NCI-H345 treated with DMSO at 0.1 percent for 48 hours (cell line): ENCODE data around the gene AMER3.

ENCODE experiments used
- DNase-seq: peaks from one replicate; lab custom pipeline; 2025; ENCODE audit not compliant: unreplicated experiment; lab: John Stamatoyannopoulos, UW

The AMER3 gene

DNA sequence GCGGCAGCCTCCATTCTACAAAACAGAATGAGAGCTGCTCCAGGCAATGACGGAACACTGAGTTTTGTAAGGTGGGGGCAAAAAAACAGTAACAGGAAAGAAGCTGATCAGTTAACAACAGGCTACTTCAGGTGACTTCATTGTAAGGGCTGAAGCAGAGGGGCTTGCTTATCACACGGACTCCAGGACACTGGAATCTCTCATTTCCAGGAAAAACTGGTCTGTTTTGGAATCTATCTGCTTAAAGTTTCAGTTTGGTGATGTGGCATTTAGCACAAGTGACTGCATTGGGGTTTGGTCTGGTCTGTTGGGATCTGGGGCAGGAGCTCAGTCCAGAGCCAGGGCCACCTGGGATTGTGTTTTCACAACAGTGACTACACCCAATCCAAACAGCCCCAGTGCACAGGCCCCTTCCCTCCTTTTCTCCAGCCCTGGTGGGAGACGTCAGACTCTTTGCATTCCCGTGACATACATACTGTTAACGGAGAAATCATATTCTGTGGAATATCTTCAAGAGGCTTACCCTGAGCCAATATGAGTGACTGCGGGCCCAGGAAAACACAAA is 14.1 kb downstream of the AMER3 start:
- no peak for DNase-seq

DNA sequence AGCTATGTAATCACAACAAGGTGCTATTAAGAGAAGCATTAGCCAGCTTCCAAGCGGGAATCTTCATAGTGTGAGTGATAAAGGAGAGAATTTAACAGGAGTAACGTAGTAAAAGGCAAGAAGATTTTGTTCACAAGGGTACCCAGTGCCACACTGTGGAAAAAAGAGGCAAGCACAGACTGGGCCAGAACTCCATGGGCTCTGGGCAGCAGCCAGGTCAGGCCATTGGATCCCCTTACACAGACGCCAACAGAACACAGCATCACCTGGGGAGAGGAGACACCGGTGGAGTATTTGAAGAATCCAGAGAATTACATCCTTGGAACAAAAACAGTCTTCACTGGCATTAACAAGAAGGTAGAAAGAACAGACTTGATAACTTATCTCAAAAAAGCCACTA is 21.2 kb downstream of the AMER3 start:
- no peak for DNase-seq

DNA sequence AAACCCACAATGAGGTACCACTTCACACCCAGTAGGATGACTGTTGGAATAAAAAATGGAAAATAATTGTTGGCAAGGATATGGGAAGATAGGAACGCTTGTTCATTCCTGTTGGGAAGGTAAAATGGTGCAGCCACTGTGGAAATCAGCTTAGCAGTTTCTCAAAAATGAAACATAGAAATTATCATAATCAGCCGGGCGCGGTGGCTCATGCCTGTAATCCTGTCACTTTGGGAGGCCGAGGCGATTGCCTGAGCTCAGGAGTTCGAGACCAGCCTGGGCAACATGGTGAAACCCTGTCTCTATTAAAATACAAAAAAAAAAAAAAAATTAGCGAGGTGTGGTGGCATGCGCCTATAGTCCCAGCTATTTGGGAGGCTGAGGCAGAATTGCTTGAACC is 23.4 kb downstream of the AMER3 start:
- DNase-seq: no peak

DNA sequence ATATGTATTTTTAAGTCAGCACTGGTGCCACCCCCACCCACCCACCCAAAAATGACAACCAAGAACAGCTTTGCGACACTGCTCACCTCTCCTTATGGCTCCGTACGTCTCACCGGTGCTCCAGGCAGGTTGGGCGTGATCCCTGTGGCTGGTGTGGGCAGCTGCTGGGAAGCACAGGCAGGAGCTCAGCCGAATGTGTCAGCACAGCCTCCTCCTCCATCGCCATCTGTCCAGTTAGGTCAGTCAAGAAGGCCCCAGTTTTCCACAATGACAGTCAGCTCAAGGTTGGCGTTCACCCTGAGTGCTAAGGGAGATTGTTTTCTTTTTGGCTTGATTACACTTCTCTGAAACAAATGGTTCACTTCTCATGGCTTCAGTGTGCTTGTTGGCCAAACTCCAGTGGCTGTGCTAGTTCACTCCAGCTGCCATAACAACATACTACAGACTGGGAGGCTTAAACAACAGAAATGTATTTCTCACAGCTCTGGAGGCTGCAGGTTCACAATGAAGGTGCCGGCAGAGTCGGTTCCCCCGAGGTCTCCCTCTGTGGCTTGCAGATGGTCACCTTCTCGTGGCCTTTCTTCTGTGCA is 30.2 kb downstream of the AMER3 start:
- no peak for DNase-seq

DNA sequence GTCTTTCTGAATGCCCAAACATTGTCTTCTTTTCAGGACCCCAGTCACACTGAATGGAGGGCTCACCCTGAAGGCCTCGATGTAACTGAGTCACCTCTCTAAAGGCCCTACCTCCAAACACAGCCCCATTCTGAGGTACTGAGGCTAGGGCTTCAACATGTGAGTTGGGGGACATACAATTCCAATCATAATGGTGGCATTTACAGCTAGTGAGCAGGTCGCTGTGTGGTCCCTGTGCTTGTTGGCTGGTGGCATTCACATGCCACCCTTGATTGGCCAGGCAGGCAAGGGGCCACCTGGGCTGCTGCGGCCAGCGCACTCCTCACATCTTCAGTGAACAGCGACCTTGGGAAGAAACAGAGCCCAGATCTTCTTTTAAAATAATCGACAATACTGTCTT is 30.7 kb downstream of the AMER3 start:
- DNase-seq: no peak

DNA sequence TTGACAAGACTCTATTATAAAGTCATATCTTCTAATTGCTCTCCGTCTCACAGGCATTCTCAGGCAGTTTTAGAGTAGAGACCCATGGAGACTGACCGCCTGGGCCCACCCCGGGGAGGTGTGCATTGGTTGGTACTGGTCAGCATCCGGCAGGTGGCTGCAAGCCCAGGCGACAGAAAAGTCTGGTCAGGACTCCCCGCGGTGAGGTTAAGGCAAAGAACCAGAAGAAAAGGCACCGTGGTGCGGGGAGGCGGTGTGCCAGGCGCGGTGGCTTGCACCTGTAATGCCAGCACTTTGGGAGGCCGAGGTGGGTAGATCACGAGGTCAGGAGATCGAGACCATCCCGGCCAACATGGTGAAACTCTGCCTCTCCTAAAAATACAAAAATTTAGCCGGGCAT is 32.5 kb downstream of the AMER3 start:
- no peak for DNase-seq

DNA sequence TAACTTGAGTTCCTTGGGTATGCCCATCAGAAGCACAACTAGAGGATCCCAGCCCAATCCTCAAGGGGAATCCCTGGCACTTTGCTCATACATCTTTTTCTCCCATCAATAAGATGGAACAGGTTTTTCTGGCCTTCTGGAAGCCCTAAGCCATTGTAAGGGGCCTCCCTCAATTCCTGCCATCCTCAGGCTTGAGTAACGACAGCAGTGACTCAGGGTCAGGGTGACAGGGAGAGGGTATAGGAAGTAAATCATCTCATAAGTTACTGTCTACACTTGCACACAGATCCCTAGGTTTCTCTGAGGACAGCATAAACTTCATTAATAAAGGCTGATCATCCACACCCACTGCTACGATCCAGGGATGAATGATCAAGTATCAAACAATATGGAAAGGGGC is 35.0 kb downstream of the AMER3 start:
- DNase-seq: no peak

DNA sequence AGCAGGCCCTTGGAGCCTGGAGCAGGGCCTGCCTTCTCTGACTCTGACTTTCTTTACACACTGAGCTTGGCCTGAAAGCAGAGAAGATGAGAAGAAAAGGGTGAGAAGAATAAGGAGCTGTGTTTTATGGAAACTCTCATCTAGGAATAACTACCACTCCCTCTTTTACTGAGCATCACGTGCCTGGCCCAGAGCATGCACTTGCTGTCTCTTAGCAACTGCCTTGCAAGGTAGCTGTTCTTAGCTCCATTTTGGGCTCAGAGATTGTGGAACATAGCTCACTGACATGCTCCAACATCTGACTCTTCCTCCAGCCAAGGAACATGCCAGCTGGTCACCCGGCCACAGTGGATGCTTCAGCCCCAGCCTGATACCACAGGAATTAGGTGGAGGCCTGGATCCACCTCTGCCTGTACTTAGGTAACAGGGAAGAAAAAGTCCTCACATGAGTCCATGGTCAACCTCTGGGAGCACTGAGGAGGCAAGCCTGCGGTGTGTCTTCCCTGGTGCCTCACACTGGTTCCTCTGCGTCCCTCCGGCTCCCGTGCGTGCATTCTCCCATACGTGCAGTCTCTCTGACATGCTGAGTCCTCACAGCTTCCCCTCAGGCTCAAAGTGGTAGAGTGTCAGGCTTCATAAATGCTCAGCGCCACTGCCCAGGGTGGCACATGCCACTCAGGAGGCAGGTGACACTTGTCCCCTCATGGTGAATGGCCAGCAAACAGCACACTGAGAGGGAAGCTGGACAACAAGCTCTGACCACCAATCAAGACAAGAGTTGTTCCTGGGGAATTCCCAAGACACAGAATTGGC is 35.7 kb downstream of the AMER3 start:
- DNase-seq: no peak

DNA sequence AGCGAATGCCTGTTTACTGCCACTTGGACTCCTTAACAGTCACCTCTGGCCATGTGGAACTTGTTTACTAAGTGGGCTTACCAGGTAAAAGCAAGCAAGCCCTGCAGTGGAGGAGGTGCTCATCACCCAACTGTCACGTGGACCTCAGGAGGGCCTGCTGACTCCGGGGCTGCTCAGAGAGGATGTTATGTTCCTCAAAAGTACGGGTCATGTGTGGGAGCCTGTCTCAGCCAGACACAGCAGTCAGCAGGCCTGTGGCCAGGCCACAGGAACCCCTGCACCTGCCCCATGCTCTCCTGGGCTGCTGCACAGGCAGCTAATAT is 36.2 kb downstream of the AMER3 start:
- DNase-seq: no peak

DNA sequence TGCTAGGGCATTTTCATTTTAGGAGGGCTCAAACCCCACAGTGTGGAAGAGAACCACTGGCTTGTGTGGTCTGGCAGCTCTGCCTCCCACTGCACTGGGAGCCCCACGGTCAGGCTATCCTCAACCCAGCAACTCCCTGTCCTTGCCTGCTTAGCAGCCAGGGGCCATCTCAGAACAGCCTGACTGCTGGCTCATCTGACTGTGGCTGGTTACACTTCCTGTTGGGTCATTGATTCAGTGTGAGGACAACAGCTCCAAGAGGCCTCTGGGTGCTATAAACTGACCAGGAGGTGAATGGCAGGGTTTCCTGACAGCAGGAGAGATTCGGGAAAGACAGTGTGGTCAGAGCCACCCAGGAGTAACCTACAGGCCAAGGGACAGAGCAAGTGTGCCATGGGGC is 40.1 kb downstream of the AMER3 start:
- no peak for DNase-seq

DNA sequence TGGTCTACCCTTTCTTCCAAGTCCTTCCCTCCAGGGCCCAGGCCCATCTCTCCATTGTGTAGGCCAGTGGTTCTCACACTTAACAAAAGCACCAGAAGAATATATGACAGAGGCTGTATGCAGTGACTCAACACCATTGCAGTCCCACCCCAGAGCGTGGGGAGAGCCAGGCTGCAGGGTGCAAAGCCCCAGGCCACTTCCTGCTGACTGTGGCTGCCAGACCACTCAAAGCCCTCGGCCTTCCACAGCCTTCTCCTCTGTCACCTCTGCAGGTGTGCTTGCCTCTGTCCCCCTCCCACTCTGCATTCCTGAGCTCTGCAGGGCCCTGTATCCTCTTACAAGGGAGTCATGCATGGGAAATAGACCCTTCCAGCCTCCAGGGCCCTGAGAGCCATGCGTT is 41.0 kb downstream of the AMER3 start:
- no peak for DNase-seq

DNA sequence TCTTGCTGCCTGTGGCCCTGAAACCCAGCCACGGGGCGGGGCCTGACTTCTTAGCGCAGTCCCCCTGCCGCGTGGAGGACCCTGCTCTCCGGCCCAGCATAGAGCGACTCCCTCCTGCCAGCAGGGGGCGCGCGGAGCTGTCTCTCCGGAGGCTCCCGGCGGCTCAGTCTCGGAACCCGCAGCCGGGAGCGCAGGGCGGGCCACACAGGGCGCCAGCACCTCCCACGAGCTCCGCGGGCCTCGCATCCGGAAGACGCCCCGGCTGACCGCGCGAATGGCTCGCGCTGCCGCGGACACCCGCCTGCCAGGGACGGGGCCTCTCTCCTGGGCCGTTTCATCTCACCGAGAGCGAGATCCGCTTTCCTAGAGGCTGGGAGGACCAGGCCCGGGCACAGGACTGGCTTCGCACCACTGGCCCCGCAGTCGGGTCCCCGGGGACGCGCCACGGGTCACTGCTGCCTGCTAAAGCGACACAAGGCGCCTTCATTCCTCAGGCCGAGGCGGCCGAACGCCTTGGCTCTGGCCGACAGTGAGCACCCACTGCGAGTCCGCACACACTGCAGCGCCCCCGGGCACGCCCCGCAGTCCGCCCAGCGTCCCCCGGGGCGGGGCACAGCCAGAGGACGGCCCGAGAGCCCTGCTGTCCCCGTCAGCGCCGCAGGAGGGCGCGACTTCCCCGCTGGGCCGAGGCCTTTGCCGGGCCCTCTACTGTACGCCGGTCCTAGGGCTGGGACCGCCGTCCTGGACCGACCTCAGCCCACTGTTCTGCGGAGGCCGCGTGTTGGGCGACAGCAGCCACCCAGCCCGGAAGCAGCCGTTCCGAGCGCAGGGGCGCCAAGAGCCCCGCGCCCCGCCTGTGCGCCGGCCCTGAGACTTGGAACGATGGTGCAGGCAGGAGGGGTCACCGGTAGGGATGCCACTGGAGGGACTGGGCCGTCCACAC is 42.4 kb downstream of the AMER3 start:
- DNase-seq: peak; percentile 86

DNA sequence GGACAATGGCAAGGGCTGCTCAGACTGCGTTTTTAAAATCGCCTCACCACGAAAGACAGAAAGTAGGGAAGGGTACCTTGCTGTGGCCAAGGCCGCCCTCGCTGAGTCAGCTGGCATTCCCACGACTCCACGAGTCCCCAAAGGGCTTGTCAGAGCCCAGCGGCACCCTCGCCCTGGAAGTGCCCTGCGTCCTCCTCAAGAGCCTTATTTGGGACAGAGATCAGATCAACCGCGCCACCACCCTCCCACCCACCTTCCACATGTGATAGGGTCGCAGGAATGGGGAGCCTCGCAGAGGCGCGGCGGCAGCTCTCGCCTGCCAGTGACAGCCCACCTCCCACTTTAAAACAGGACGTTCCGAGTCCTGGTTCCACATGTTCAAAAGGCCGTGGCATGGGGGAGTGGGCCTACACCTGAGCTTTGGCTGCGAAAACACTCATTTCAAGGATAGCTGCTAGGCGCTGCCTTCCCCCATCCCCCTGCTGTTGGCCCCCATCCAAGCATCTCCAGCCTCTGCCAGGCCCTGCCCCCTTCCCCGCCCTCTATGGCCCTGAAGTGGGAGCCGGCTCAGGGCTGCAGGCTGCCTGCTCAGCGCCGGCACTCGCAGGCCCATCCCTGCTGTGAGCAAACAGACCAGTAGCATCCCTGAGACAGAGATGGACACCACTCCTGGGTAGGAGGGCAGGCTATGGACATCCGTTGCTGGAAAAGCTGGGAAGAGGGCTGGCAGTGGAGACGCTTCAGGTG is 43.3 kb downstream of the AMER3 start:
- peak; percentile 84 for DNase-seq

DNA sequence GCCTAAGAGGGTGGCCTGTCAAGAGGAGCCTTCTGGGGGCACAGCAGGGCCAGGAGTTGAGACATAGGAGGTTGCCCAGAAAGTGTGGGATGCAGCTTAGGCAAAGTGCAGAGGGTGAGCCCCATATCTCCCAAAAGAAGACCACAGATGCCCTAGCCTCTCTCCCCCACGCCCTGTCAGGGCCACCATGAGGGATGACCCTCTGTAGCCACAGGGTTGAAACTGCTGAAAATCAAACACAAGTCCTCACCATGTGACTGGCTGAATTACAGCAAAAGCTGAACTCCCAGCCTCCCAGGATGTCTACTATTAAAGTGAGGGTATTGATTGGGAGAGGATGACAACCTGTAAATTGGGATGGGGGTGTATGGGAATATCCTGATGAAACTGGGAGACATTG is 44.0 kb downstream of the AMER3 start:
- DNase-seq: no peak

DNA sequence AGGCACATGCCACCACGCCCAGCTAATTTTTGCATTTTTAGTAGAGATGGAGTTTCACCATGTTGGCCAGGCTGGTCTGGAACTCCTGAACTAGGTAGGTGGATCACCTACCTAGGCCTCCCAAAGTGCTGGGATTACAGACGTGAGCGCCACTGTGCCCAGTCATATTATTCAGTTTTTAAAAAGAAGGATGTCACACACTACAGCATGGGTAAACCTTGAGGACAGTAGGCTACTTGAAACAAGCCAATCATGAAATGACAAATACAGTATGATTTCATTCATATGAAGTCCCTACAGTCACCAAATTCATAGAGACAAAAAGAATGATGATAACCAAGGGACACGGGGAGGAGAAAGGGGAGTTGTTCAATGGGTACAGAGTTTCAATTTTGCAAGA is 50.3 kb downstream of the AMER3 start:
- DNase-seq: no peak

DNA sequence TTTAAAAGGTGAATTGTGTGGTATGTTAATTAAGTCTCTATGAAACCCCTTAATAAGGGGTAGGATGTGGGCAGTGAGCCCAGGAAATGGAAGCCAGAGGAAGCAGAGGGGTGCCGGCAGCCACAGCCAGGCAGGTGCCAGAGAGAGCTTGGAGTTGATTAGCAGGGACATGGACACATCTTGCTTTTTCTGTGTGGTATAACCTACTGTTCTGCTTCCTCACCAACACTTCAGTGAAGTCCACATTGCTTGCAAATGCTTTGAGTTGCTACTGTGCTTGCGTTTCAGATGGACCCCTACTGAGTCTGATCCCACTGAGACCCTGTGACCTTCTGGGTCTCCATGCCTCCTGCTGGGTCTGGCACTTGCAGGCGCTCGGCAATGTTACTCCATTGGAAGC is 51.0 kb downstream of the AMER3 start:
- no peak for DNase-seq

DNA sequence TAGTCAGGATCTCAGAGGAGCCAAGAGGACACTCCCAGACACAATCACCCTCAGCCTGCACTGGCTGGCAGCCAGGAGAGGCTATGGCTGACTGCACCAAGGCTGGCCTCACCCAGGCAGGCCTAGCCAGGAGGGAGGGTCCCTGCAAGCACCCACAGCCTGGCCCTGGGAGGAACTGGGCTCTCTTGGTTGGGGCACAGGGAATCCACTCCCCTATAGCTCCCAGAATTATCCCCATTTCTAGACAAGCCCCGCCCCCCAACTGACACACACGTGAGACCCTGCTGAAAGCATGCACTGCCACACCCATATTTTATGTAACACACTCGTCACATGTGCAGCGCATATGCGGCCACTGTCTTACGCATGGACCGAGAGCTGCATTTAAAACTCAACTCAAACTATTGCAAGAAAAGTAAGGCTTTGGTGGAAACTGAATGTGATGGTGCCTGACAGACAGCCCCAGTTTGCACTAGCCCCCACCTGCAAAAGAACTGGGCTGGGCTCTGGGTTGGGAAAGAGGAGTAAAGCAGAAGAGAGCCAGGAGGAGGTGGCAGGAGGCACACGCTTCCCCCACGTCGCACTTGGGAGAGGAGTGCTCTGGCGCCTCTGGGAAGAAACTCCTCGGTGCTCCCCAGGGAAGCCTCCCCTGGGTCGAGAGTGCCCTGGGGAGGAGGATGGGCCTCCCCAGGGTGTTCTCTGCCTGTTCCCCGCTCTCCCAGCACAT is 52.5 kb downstream of the AMER3 start:
- peak; percentile 25 for DNase-seq

DNA sequence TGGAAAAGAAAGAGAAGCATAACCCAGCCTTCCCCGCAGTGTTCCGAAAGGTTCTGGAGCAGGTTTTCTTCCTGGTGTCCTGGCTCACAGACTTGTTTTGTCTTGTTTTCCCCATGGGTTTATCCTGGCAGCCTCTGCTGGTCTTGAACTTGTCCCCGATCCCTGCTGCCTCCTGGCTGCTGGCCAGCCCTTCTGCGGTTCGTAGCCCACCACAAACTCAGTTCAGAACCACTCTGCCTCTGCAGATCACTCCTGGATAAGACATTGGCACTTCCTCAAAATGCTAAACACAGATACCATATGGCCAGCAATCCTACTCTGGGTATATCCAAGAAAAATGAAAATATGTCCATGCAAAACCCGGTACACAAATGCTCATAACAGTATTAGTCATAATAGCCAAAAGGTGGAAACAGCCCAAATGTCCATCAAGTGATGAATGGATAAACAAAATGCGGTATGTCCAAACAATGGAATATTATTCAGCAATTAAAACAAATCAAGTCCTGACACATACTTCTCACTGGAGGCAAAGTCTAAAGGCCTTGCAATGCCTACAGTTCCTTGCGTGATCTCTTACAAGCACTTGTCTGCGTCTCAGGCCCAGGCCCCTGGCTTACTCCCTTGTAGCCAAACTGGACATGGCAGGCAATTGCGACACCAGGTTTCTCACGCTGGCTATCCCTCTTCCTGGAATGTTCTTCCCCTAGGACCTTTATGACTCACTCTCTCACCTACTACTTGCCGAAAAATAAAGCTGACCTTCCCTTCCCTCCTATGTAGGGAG is 53.3 kb downstream of the AMER3 start:
- DNase-seq: no peak

DNA sequence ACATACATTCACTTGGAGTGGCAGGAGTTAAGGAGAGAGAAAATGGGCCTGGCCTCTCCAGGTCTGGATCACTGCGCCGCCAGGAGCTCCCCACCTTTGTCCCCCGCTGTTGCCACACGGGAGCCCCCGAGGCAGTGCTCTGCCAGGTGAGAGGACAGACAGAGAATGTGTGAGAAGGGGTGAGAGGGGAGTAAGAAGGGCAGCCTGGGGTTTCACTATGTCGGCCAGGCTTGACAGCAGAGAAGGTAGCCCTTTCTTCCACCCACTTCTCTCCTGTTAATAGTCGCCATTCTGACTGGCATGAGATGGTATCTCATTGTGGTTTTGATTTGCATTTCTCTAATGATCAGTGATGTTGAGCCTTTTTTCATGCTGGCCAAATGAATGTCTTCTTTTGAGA is 55.1 kb downstream of the AMER3 start:
- no peak for DNase-seq

DNA sequence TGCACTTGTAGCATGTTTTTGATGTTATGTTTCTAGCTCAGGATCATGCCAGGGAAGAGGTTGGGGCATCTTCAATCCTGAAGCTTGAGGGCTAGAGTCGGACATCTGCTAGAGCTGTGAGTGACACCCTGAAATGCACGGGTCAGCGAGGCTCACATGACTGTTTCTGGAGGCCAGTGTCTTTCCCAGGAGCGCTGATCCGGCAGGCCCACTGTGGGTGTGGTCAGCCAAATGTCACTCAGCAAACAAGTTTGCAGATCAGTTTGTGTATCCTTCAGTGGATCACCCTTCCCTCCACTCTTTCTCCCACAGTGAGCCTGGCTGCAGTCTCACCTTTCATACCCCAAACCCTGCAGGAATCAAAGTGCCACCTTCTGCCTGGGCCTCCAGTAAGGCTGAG is 58.4 kb downstream of the AMER3 start:
- no peak for DNase-seq
